HL-60/S4 (cell line): Measurements from ENCODE around the gene PDX1.

Experiments used
- in situ Hi-C: fragments of 300-500 bp; cut with MboI; formaldehyde crosslinking; loops from 2 replicates; pipeline ENCODE4 v1.14.3; 2022; ENCODE audit warnings: low sequenced_read_pairs

The PDX1 gene

GRCh38 chr13:27921961-27922882, 2.4 kb downstream of the PDX1 start:
- in situ Hi-C loops: no loop called here

- in situ Hi-C loops: no loop called here
Observed at GRCh38 chr13:27922883-27923612, 3.2 kb downstream of the PDX1 start.

- in situ Hi-C loops: no loop called here
Observed at GRCh38 chr13:27923794-27924528, 4.2 kb downstream of the PDX1 start.

GRCh38 chr13:27924529-27925141, 4.8 kb downstream of the PDX1 start:
- in situ Hi-C loops: no loop called here

- in situ Hi-C loops: no loop called here
Observed at GRCh38 chr13:27925220-27925991, 5.6 kb downstream of the PDX1 start.

- in situ Hi-C loops: no loop called here
Observed at GRCh38 chr13:27926644-27927434, 7.0 kb downstream of the PDX1 start.

- in situ Hi-C loops: no loop called here
Observed at GRCh38 chr13:27927444-27928352, 7.9 kb downstream of the PDX1 start.

GRCh38 chr13:27928353-27928804, 8.6 kb downstream of the PDX1 start:
- in situ Hi-C loops: no loop called here

GRCh38 chr13:27928805-27929753, 9.3 kb downstream of the PDX1 start:
- in situ Hi-C loops: no loop called here

GRCh38 chr13:27929868-27930267, 10.1 kb downstream of the PDX1 start:
- in situ Hi-C loops: no loop called here

- in situ Hi-C loops: no loop called here
Observed at GRCh38 chr13:27933118-27933517, 13.3 kb downstream of the PDX1 start.

GRCh38 chr13:27933580-27934328, 14.0 kb downstream of the PDX1 start:
- in situ Hi-C loops: no loop called here

- in situ Hi-C loops: no loop called here
Observed at GRCh38 chr13:27942972-27943371, 23.2 kb downstream of the PDX1 start.

- in situ Hi-C loops: loop anchor here (25.0 kb wide), 2 partner anchors 116 to 566 kb away; no protein-coding TSS in a partner anchor
Observed at GRCh38 chr13:27952876-27953675, 33.3 kb downstream of the PDX1 start.

GRCh38 chr13:27953676-27954405, 34.0 kb downstream of the PDX1 start:
- in situ Hi-C loops: loop anchor here (25.0 kb wide), 2 partner anchors 117 to 567 kb away; no protein-coding TSS in a partner anchor
